OCI-LY1 (cell line): ENCODE measurements around the gene CNTN2.

Source experiments
- EZH2 ChIP-seq: fragments of 200-600 bp; sonication (generic), shearing (Covaris generic); IDR thresholded peaks from 2 replicates; pipeline ENCODE4 v1.8.0; 2017; ENCODE audit warnings: borderline replicate concordance, mixed run types, mild to moderate bottlenecking, antibody characterized with exemption, low read length, moderate library complexity, mixed read lengths
- TF ChIP-seq, protein P1 (sequence below): fragments of 200-600 bp; sonication (generic), shearing (Covaris generic); IDR thresholded peaks from 2 replicates; pipeline ENCODE4 v1.5.1; 2017; ENCODE audit warnings: mild to moderate bottlenecking, antibody characterized with exemption, low read length, moderate library complexity, mixed read lengths

DNA sequence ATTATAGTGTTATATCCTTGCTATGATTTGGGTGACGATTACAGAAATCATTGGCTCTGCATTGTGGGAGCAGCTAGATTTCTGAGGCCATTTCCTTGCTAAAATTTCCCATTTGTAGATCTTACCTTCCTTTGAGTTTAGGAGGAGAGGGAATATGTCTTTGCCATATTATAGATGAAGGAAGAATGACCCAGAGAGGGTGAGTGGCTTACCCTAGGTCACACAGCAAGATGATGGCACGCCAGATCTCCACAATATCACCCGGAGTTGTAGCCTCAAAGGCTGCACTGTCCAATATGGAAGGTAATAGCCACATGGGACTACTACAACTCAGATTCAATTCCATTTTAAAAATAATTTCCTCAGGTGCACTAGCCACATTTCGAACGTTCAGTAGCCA, 10.3 kb downstream of the CNTN2 start:
- TF ChIP-seq, protein P1, sequence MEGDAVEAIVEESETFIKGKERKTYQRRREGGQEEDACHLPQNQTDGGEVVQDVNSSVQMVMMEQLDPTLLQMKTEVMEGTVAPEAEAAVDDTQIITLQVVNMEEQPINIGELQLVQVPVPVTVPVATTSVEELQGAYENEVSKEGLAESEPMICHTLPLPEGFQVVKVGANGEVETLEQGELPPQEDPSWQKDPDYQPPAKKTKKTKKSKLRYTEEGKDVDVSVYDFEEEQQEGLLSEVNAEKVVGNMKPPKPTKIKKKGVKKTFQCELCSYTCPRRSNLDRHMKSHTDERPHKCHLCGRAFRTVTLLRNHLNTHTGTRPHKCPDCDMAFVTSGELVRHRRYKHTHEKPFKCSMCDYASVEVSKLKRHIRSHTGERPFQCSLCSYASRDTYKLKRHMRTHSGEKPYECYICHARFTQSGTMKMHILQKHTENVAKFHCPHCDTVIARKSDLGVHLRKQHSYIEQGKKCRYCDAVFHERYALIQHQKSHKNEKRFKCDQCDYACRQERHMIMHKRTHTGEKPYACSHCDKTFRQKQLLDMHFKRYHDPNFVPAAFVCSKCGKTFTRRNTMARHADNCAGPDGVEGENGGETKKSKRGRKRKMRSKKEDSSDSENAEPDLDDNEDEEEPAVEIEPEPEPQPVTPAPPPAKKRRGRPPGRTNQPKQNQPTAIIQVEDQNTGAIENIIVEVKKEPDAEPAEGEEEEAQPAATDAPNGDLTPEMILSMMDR, result no peak
- TF ChIP-seq EZH2, result no peak
